CD4-positive, alpha-beta T cell treated with Interleukin-17A for 4 hours (primary cell): ENCODE measurements around the gene SPATA24.
"Not testable (repeated sequence)": the region's sequence is repeated elsewhere in the genome, so short reads cannot be mapped to it uniquely, and the experiment has no call there.

Experiments used
- DNase-seq: peaks from one replicate; pipeline ENCODE4 v3.0.0-alpha.2; 2020; ENCODE audit warnings: mixed read lengths

The SPATA24 gene

GRCh38 chr5:139382807-139383206 is 21.1 kb downstream of the SPATA24 start:
- no peak for DNase-seq

GRCh38 chr5:139381837-139382761 is 21.8 kb downstream of the SPATA24 start:
- no peak for DNase-seq

GRCh38 chr5:139379626-139380449 is 24.1 kb downstream of the SPATA24 start:
- DNase-seq = no peak

GRCh38 chr5:139378941-139379361 is 24.9 kb downstream of the SPATA24 start:
- DNase-seq = no peak

- no peak for DNase-seq
Observed at GRCh38 chr5:139378101-139378825, 25.6 kb downstream of the SPATA24 start.

GRCh38 chr5:139377226-139377625 is 26.7 kb downstream of the SPATA24 start:
- DNase-seq = no peak

- no peak for DNase-seq
Observed at GRCh38 chr5:139376364-139376763, 27.5 kb downstream of the SPATA24 start.

GRCh38 chr5:139374909-139375308 is 29.0 kb downstream of the SPATA24 start:
- DNase-seq = no peak

GRCh38 chr5:139371482-139372435 is 32.1 kb downstream of the SPATA24 start:
- no peak for DNase-seq

- DNase-seq = no peak
Observed at GRCh38 chr5:139369181-139369580, 34.7 kb downstream of the SPATA24 start.

- no peak for DNase-seq
Observed at GRCh38 chr5:139368613-139369012, 35.3 kb downstream of the SPATA24 start.

GRCh38 chr5:139364466-139364865 is 39.4 kb downstream of the SPATA24 start:
- no peak for DNase-seq

- DNase-seq = no peak
Observed at GRCh38 chr5:139363937-139364336, 40.0 kb downstream of the SPATA24 start.

GRCh38 chr5:139361835-139362429 is 42.0 kb downstream of the SPATA24 start:
- DNase-seq = no peak

- no peak for DNase-seq
Observed at GRCh38 chr5:139360384-139360783, 43.5 kb downstream of the SPATA24 start.

GRCh38 chr5:139358064-139358463 is 45.8 kb downstream of the SPATA24 start:
- DNase-seq = no peak

GRCh38 chr5:139355900-139356299 is 48.0 kb downstream of the SPATA24 start:
- not testable (repeated sequence) for DNase-seq

- no peak for DNase-seq
Observed at GRCh38 chr5:139354186-139354585, 49.7 kb downstream of the SPATA24 start.

GRCh38 chr5:139347863-139348262 is 56.0 kb downstream of the SPATA24 start:
- DNase-seq = not testable (repeated sequence)
